GM12873 (cell line): ENCODE data around the gene MAN2B2.

Source experiments
- CTCF ChIP-seq: IDR thresholded peaks from 2 replicates; pipeline ENCODE4 v1.5.1; 2012; ENCODE audit warnings: low read depth, mild to moderate bottlenecking, moderate library complexity, low read length, control low read depth; ENCODE audit not compliant: insufficient read depth; ENCODE audit errors: missing control alignments

Gene MAN2B2

GRCh38 chr4:6574747-6575502 is at the start of gene MAN2B2:
MAN2B2 (plus strand) TSS chr4:6575189; CDS start chr4:6575211, 22 bp downstream.
- no peak for TF ChIP-seq CTCF

GRCh38 chr4:6525474-6525873 is 49.5 kb upstream of the MAN2B2 start:
- TF ChIP-seq CTCF: no peak

DNA sequence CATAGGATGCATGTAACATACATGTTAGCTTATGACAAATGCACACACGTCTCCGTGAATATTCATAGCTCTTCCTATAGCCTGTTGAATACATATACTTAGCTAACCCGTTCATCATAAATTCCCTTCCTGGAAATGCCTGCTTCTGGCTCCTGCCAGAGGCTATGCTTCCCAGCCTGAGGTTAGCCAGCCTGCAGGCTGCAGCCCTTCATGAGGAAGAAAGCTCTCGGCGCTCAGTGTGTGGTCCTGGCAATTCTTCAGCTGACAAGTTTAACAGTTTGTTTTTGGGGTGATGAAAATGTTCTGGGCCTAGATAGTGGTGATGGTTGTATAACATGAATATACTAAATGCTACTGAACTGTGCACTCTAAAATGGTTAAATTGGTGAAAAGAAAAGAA is 48.8 kb upstream of the MAN2B2 start:
- TF ChIP-seq CTCF: no peak

DNA sequence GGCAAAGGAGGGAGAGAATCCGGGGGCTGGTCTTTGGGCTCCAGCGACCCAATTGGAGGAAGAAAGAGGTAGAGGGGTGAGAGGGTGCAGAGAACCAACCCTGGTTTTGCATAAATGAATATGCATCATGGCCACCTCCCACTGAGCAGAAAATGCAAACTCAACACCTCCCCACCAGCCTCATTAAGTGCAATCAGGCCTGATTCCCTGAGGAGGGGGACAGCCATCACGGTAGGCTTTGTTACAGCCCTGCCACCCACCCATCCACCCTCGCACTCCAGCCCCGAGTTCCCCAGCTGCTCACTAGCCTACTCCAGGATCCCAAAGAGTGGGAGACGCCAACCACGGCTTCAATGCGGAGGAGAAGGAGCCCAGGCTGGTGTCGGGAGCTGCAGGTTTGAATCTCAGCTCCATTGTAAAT is 48.3 kb upstream of the MAN2B2 start:
- no peak for TF ChIP-seq CTCF

- TF ChIP-seq CTCF: no peak
Measured at GRCh38 chr4:6527259-6527658, 47.7 kb upstream of the MAN2B2 start.

DNA sequence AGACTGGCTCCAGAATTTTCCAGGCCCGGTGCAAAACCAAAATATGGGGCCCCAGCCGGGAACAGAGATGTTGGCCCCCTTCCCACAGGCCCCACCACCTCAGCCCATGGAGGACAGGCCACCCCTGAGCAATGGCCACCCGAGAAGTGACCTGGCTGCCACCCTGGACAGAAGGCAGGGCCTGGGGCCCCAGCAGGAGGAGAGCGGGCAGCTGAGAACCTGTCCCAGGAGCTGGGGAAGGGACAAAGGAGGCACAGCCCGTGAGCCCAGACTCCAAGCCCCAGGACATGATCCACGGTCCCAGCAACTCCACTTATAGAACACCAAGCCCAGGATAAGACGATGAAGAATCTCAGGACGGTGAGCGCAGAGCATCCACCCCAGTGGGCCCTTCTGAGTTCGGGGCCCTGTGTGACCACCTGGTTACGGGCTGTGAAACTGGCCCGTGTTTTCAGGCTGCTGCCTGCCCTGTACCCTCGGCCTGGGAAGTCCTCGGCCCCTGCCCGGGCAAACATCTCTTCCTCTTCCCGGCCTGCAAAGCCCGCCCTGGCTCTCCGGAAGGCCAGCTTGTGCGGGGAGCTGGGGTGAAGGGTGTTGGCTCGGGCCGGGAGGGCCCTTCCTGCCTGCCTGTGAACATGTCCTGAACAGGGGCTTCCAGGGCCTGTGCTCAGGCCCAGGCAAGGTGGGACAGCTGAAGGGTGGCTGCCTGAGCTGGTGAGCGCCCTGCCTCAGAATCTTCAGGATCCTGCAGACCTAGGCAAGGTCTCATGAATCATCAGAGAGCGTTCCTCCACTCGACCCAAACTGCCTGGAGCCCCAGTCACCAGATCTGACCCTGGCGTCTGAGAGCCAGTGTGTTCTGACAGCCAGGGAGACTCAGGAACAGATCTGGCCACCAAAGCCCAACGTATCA is 47.0 kb upstream of the MAN2B2 start:
- TF ChIP-seq CTCF: no peak

- TF ChIP-seq CTCF: no peak
Measured at GRCh38 chr4:6529021-6529420, 46.0 kb upstream of the MAN2B2 start.
